Skeletal muscle tissue (tissue), 4 donors: ENCODE data around the gene GPC6. TPM values are rescaled to one million over a fixed set of nuclear protein-coding genes. Genes with fewer than 3 reads are reported as not detected.

ENCODE experiments used
- H3K27ac ChIP-seq: one replicate; pipeline ENCODE4 v1.7.0; 2013; ENCODE audit warnings: mild to moderate bottlenecking, low read depth, low read length, inconsistent platforms
- H3K27me3 ChIP-seq, 3 donors: one replicate each; pipeline ENCODE4 v1.7.0; 2013; ENCODE audit warnings: low read length in 3 of 3; ENCODE audit not compliant: control insufficient read depth in 3 of 3, insufficient read depth in 3 of 3
- H3K36me3 ChIP-seq, 3 donors: one replicate each; pipeline ENCODE4 v1.7.0; 2013; ENCODE audit warnings: low read length in 3 of 3; ENCODE audit not compliant: control insufficient read depth in 3 of 3, insufficient read depth in 3 of 3
- H3K4me1 ChIP-seq, 3 donors: one replicate each; pipeline ENCODE4 v1.7.0; 2013; ENCODE audit warnings: low read length in 3 of 3, mild to moderate bottlenecking in 3 of 3; ENCODE audit not compliant: control insufficient read depth in 3 of 3, insufficient read depth in 3 of 3
- H3K4me3 ChIP-seq, 3 donors: one replicate each; pipeline ENCODE4 v1.7.0; 2013; ENCODE audit warnings: low read length in 3 of 3
- H3K9ac ChIP-seq, 3 donors: one replicate each; pipeline ENCODE4 v1.7.0; 2013; ENCODE audit warnings: low read length in 3 of 3, mild to moderate bottlenecking in 3 of 3, moderate library complexity in 2 of 3, low read depth in 1 of 3
- H3K9me3 ChIP-seq, 3 donors: one replicate each; pipeline ENCODE4 v1.7.0; 2013; ENCODE audit warnings: low read length in 3 of 3; ENCODE audit not compliant: control insufficient read depth in 3 of 3
- total RNA-seq: library from RNA; depleted of rRNA; stranded (reverse); fragments of >200 nt; gene quantifications from one replicate; pipeline ENCODE4 v1.2.3, GENCODE V29; 2014
- donor health status: Osteomylitis.

The GPC6 gene
- total RNA-seq, 1 donor from 2014 or later = 7.8 TPM

DNA sequence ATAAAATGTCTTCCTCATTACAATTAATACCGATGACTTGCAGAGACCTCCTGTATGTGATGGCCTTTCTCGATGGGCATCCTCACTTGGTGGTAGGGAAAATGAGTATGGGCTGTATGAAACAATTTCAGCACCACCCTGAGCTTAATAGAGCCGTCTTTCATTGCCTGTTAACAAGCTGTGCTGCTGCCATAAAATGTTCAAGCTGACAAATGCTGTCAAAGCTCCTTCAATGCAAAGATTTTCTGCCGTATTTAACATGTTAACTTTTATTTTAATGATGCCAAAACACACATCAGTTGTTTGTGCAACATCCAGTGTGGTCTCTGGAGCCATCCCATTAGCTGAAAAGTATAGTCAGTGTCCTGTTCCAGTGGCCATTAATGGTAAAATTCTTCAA is 110.1 kb downstream of the GPC6 start:
- Histone ChIP-seq H3K9ac (no peak overlapping the region), H3K36me3 (no peaks in the 10 kb centered on the region), H3K9me3 (no peaks in the 10 kb centered on the region), H3K27me3 (no peaks in the 10 kb centered on the region), H3K4me3 (no peak overlapping the region), H3K4me1 (no peaks in the 10 kb centered on the region), H3K27ac (no peak overlapping the region)

DNA sequence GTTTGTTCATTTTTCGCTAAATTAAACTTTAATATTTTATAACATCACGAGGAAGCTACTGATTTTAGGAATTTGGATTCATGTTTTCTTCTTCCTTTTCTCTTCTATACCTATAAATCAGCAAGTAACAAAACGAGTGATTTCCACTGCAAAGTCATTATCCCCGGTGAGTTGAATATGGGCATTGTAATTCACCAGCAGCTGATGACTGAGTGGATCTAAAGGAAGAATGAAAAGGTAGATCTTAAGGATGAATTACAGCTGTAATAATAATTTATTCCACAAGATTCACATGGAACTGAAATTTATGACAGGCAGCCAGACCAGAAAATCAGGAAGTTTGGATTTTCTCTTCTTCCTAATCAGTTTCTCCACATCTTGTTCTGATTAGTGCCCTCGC is 111.4 kb downstream of the GPC6 start:
- Histone ChIP-seq H3K9ac (no peak overlapping the region), H3K36me3 (no peaks in the 10 kb centered on the region), H3K27ac (no peak overlapping the region), H3K4me1 (no peaks in the 10 kb centered on the region), H3K27me3 (no peaks in the 10 kb centered on the region), H3K4me3 (no peak overlapping the region), H3K9me3 (no peaks in the 10 kb centered on the region)

GRCh38 chr13:93338906-93339305 is 112.3 kb downstream of the GPC6 start:
- Histone ChIP-seq H3K27ac (no peak overlapping the region), H3K9me3 (no peaks in the 10 kb centered on the region), H3K36me3 (no peaks in the 10 kb centered on the region), H3K4me3 (no peak overlapping the region), H3K9ac (no peak overlapping the region), H3K4me1 (no peaks in the 10 kb centered on the region), H3K27me3 (no peaks in the 10 kb centered on the region)

GRCh38 chr13:93339550-93339949 is 112.9 kb downstream of the GPC6 start:
- Histone ChIP-seq H3K9me3 (no peaks in the 10 kb centered on the region), H3K27me3 (no peaks in the 10 kb centered on the region), H3K27ac (no peak overlapping the region), H3K36me3 (no peaks in the 10 kb centered on the region), H3K4me3 (no peak overlapping the region), H3K4me1 (no peaks in the 10 kb centered on the region), H3K9ac (no peak overlapping the region)

- Histone ChIP-seq H3K27ac (no peak overlapping the region), H3K4me1 (no peaks in the 10 kb centered on the region), H3K9me3 (no peaks in the 10 kb centered on the region), H3K4me3 (no peak overlapping the region), H3K36me3 (no peaks in the 10 kb centered on the region), H3K9ac (no peak overlapping the region), H3K27me3 (no peaks in the 10 kb centered on the region)
Observed at GRCh38 chr13:93341517-93341916, 114.9 kb downstream of the GPC6 start.

DNA sequence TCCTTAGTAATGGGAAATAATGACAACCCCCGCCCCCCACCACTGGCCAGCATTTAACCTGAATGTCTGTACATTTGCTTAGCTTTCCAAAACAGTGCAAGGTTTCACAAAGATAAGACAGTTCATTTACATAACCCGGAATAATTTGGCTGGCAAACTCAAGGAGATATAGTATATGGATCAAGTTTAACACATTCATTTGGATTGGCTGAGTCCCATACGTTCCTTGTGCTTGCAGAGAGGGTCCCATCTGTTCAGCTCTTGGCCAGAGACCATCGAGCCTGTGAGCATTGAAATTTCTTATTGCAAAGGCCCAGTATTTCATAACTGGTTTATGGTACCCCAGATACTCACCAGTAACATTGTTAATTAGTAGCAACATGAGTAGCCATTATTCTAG is 116.5 kb downstream of the GPC6 start:
- Histone ChIP-seq H3K9me3 (no peaks in the 10 kb centered on the region), H3K27me3 (no peaks in the 10 kb centered on the region), H3K36me3 (no peaks in the 10 kb centered on the region), H3K27ac (no peak overlapping the region), H3K9ac (no peak overlapping the region), H3K4me1 (no peaks in the 10 kb centered on the region), H3K4me3 (no peak overlapping the region)

DNA sequence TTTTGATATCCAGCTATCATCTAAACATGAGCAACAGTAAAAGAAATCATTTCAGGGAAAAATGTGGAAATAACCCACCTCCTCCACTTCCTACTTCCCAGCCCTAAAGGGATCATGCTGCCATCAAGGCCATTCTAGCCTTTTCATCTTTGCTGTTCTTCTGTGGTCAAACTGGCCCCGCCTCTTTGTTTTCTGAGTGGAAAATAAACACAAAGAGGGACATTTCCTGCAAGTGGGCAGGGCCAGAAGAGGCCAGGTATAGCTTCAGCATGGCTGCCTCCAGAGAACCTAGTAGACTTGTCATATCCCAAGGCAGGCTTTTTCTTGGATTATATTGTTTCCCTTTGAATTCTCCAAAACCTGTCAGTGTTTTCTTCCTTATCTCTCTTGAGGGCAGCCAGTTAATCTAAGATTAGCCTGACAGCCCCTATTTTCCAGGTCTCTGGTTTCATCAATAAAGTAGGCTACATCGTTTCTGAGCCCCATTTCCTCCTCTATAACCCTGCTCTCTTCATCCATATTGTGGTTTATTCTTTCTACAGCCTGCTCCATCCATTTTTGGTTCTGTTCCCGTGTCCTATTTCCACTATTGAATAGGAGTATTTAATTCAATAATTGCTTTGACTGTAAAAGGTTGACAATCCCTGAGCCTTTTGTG is 117.6 kb downstream of the GPC6 start:
- Histone ChIP-seq H3K36me3 (no peaks in the 10 kb centered on the region), H3K9ac (no peak overlapping the region), H3K4me3 (no peak overlapping the region), H3K27ac (no peak overlapping the region), H3K4me1 (no peaks in the 10 kb centered on the region), H3K9me3 (no peaks in the 10 kb centered on the region), H3K27me3 (no peaks in the 10 kb centered on the region)

DNA sequence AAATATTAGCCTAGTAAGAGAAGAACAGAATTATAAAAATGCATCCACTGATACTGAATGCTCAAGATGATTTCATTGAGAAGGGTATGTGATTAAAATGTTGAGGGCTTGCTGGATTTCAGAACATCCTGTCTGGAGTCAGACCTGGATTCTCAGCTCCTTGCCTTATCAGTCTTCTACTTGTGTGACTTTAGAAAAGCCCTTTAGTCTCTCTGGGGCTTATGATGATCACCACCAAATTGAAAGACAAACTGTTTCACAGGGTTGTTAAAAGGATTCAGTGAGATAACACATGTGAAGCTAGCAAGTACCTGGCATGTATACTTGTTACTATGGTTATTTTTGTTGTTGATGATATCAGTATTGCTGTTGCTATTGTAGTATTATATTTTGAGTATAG is 118.4 kb downstream of the GPC6 start:
- H3K4me1 ChIP-seq = no peaks in the 10 kb centered on the region
- no peak overlapping the region for H3K9ac ChIP-seq
- no peak overlapping the region for H3K27ac ChIP-seq
- H3K36me3 ChIP-seq = no peaks in the 10 kb centered on the region
- H3K27me3 ChIP-seq = no peaks in the 10 kb centered on the region
- no peaks in the 10 kb centered on the region for H3K9me3 ChIP-seq
- H3K4me3 ChIP-seq = no peak overlapping the region

GRCh38 chr13:93345770-93346169 is 119.2 kb downstream of the GPC6 start:
- no peaks in the 10 kb centered on the region for H3K36me3 ChIP-seq

DNA sequence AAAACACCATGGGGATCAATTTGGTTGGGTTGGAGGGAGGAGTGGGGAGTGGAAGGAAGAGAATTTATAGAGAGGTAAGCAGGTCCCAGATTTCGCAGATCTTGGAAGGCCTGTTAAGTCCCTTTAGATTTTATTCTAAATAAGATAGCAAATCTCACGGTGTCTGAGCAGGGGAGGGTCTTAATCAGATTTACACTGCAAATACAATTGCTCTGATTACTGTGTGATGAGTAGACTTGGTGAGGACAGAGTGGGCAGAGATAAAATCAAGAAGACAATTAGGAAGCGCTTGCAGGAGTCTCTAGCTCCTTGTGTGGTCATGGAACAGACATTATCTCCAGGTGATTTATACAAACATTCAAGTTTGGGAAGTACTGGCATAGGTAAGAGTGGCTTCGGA is 126.0 kb downstream of the GPC6 start:
- no peaks in the 10 kb centered on the region for H3K36me3 ChIP-seq
- H3K4me3 ChIP-seq = no peak overlapping the region
- no peaks in the 10 kb centered on the region for H3K27me3 ChIP-seq
- no peaks in the 10 kb centered on the region for H3K9me3 ChIP-seq
- no peak overlapping the region for H3K9ac ChIP-seq
- no peak overlapping the region for H3K27ac ChIP-seq
- no peaks in the 10 kb centered on the region for H3K4me1 ChIP-seq

More at GRCh38 chr13:93345770-93346169, 119.2 kb downstream of the GPC6 start:
- Histone ChIP-seq H3K9ac (no peak overlapping the region), H3K4me3 (no peak overlapping the region), H3K27me3 (no peaks in the 10 kb centered on the region), H3K27ac (no peak overlapping the region), H3K9me3 (no peaks in the 10 kb centered on the region), H3K4me1 (no peaks in the 10 kb centered on the region)
